HEK293 (cell line): ENCODE measurements around the gene ISY1.

Source experiments
- CTCF ChIA-PET: fragments of 350-600 bp; formaldehyde crosslinking; extraction: SDS; loops from one replicate; lab custom pipeline; 2021; ENCODE audit warnings: antibody characterized with exemption; lab: Yijun Ruan, JAX
- POLR2A ChIA-PET: fragments of 300-600 bp; formaldehyde crosslinking; extraction: SDS; loops from one replicate; lab custom pipeline; 2020; ENCODE audit warnings: antibody characterized with exemption, inconsistent platforms; lab: Yijun Ruan, JAX
- H3K27ac ChIP-seq: fragments of 200-500 bp; sonication (Bioruptor generic); 2 replicates; pipeline ENCODE4 v1.5.1; 2014; ENCODE audit warnings: low read depth, low read length, control low read depth, inconsistent platforms; ENCODE audit errors: extremely low read depth
- H3K36me3 ChIP-seq, 2 experiments: fragments of 200-500 bp in 1 of 2; sonication (Bioruptor generic) in 1 of 2; 1 replicate in 1 of 2; 2 replicates in 1 of 2; pipeline ENCODE4 v1.5.1; 2014 to 2017; ENCODE audit warnings: inconsistent platforms in 2 of 2, low read length in 2 of 2; ENCODE audit not compliant: control insufficient read depth in 2 of 2, insufficient read depth in 1 of 2
- H3K4me1 ChIP-seq: fragments of 200-500 bp; sonication (Bioruptor generic); 2 replicates; pipeline ENCODE4 v1.5.1; 2014; ENCODE audit warnings: mild to moderate bottlenecking, low read length, inconsistent platforms; ENCODE audit not compliant: control insufficient read depth, insufficient read depth
- H3K4me3 ChIP-seq: 2 replicates; pipeline ENCODE4 v1.5.1; 2011; ENCODE audit warnings: low read depth, mild to moderate bottlenecking, control low read depth, low read length, moderate library complexity
- H3K9me3 ChIP-seq: fragments of 200-500 bp; sonication (Bioruptor generic); 2 replicates; pipeline ENCODE4 v1.5.1; 2014; ENCODE audit warnings: low read depth, low read length, inconsistent platforms; ENCODE audit not compliant: control insufficient read depth, insufficient read depth
- GLIS2 ChIP-seq: fragments of 450-650 bp; formaldehyde crosslinking; IDR thresholded peaks from 2 replicates; pipeline ENCODE4 v1.5.1; 2016; ENCODE audit warnings: missing biosample characterization, missing genetic modification characterization
- SALL2 ChIP-seq: fragments of 450-650 bp; formaldehyde crosslinking; IDR thresholded peaks from 2 replicates; pipeline ENCODE4 v1.5.0; 2017; ENCODE audit warnings: missing biosample characterization, mild to moderate bottlenecking, missing genetic modification characterization, borderline replicate concordance
- ZBTB11 ChIP-seq: fragments of 450-650 bp; formaldehyde crosslinking; conservative IDR thresholded peaks from 2 replicates; pipeline ENCODE4 v1.5.1; 2016; ENCODE audit warnings: low read depth, missing biosample characterization, missing genetic modification characterization
- ZFHX2 ChIP-seq: fragments of 450-650 bp; formaldehyde crosslinking; conservative IDR thresholded peaks from 2 replicates; pipeline ENCODE4 v1.5.1; 2016; ENCODE audit warnings: missing biosample characterization, missing genetic modification characterization
- ZNF140 ChIP-seq: fragments of 450-650 bp; formaldehyde crosslinking; IDR thresholded peaks from 2 replicates; pipeline ENCODE4 v1.5.1; 2016; ENCODE audit warnings: missing biosample characterization, missing genetic modification characterization
- ZNF18 ChIP-seq: fragments of 450-650 bp; formaldehyde crosslinking; IDR thresholded peaks from 2 replicates; pipeline ENCODE4 v1.5.1; 2016; ENCODE audit warnings: missing biosample characterization, missing genetic modification characterization
- ZNF350 ChIP-seq: fragments of 450-650 bp; formaldehyde crosslinking; IDR thresholded peaks from 2 replicates; pipeline ENCODE4 v1.5.0; 2017; ENCODE audit warnings: missing biosample characterization, mild to moderate bottlenecking, missing genetic modification characterization
- ZNF626 ChIP-seq: fragments of 450-650 bp; sonication (Bioruptor Pico); formaldehyde crosslinking; IDR thresholded peaks from 2 replicates; pipeline ENCODE4 v1.5.1; 2018; ENCODE audit warnings: missing biosample characterization, missing genetic modification characterization, inconsistent platforms

Gene ISY1

GRCh38 chr3:129103296-129103695, 57.6 kb downstream of the ISY1 start:
- ChIA-PET CTCF (no interaction called here), POLR2A (no interaction called here)
- TF ChIP-seq ZNF18 (tag by site-specific recombination) (no peak), GLIS2 (tag by site-specific recombination) (no peak)
- Histone ChIP-seq H3K36me3 (peaks cover 0 to 10% of the 10 kb centered on the region in 2 experiments; a peak in 1 of 3 replicates), H3K4me1 (no peaks in the 10 kb centered on the region), H3K4me3 (no peak overlapping the region), H3K9me3 (no peaks in the 10 kb centered on the region), H3K27ac (no peak overlapping the region)

GRCh38 chr3:129101370-129102138, 59.3 kb downstream of the ISY1 start:
- CTCF ChIA-PET, result interaction anchor here (0.8 to 1.7 kb wide), 2 partner anchors 20 to 131 kb away, joined by 3 to 7 read pairs; partner anchors contain the start of gene RAB43
- no peak overlapping the region for H3K4me3 ChIP-seq
- no peak overlapping the region for H3K27ac ChIP-seq
- peaks cover 0 to 2% of the 10 kb centered on the region in 2 experiments; a peak in 1 of 3 replicates for H3K36me3 ChIP-seq
- H3K4me1 ChIP-seq, result no peaks in the 10 kb centered on the region
- no peak for TF ChIP-seq SALL2 (tag by site-specific recombination)
- no peak for TF ChIP-seq ZNF350
- TF ChIP-seq ZBTB11 (tag by site-specific recombination), result no peak
- TF ChIP-seq ZFHX2, result peak; percentile 20; the same call in 1 of the 2 replicates
- TF ChIP-seq ZNF140 (tag by site-specific recombination), result no peak
- no peak for TF ChIP-seq ZNF626 (tag by site-specific recombination)
- no peaks in the 10 kb centered on the region for H3K9me3 ChIP-seq
- POLR2A ChIA-PET, result no interaction called here

- POLR2A ChIA-PET, result no interaction called here
- CTCF ChIA-PET, result interaction anchor here (1.7 kb wide), 1 partner anchor 130 kb away, joined by 7 read pairs; no protein-coding TSS in a partner anchor
- Histone ChIP-seq H3K27ac (no peak overlapping the region), H3K9me3 (no peaks in the 10 kb centered on the region), H3K36me3 (no peaks in the 10 kb centered on the region), H3K4me1 (no peaks in the 10 kb centered on the region), H3K4me3 (no peak overlapping the region)
- TF ChIP-seq ZBTB11 (tag by site-specific recombination), result no peak
These were observed 60.6 kb downstream of the ISY1 start for GRCh38 chr3:129100274-129100673.
